Vagina (tissue), 1 donor: ENCODE measurements around the gene QSER1. TPM values are rescaled to one million over a fixed set of nuclear protein-coding genes. Genes with fewer than 3 reads are reported as not detected.

Experiments
- small RNA-seq: library from RNA; depleted of rRNA; stranded (forward); fragments of <200 nt; gene quantifications from one replicate; pipeline ENCODE3, GENCODE V24; 2016
- total RNA-seq: library from RNA; depleted of rRNA; stranded (reverse); fragments of >200 nt; gene quantifications from one replicate; pipeline ENCODE4 v1.2.3, GENCODE V29; 2016

QSER1 gene
- total RNA-seq, 1 donor from 2014 or later, result 39.0 TPM

Small RNA genes within 50 kb of the gene (small RNA-seq; reads per million reads assigned to genes)
- not detected for gene RF00019

Other genes with a start within 250 kb of the QSER1 start
- gene CCDC73, start 98.1 kb upstream of the QSER1 start, total RNA-seq, result not detected
- 21.1 TPM for gene PRRG4, start 62.9 kb upstream of the QSER1 start, total RNA-seq
- 2.5 TPM for gene DEPDC7, start 123.1 kb downstream of the QSER1 start, total RNA-seq
- 28.7 TPM for gene TCP11L1, start 146.8 kb downstream of the QSER1 start, total RNA-seq